HepG2 (cell line): ENCODE data around the gene ABCG2. TPM values are rescaled to one million over a fixed set of nuclear protein-coding genes. Genes with fewer than 3 reads are reported as not detected.
A peak's percentile ranks its signal among the peaks of the same experiment; 100 is the strongest.

ENCODE experiments used
- EED ChIP-seq: sonication (generic); formaldehyde crosslinking; IDR thresholded peaks from 2 replicates; pipeline ENCODE4 v1.5.0; 2020; ENCODE audit warnings: mild to moderate bottlenecking, missing genetic modification reagents
- ELF4 ChIP-seq: sonication (generic); formaldehyde crosslinking; IDR thresholded peaks from 2 replicates; pipeline ENCODE4 v1.5.0; 2020; ENCODE audit warnings: missing genetic modification reagents, mild to moderate bottlenecking, moderate library complexity, borderline replicate concordance
- ETV5 ChIP-seq: IDR thresholded peaks from 2 replicates; pipeline ENCODE4 v1.6.1; 2018; ENCODE audit warnings: missing biosample characterization, missing genetic modification reagents, inconsistent platforms, borderline replicate concordance
- FOXK1 ChIP-seq: sonication (generic); formaldehyde crosslinking; IDR thresholded peaks from 2 replicates; pipeline ENCODE4 v1.4.0; 2020; ENCODE audit warnings: low read depth, missing genetic modification reagents, borderline replicate concordance
- HMG20A ChIP-seq: IDR thresholded peaks from 2 replicates; pipeline ENCODE4 v1.6.1; 2016; ENCODE audit warnings: borderline replicate concordance
- HOXD1 ChIP-seq: sonication (generic); formaldehyde crosslinking; IDR thresholded peaks from 2 replicates; pipeline ENCODE4 v1.5.0; 2020; ENCODE audit warnings: missing genetic modification reagents
- SRSF9 ChIP-seq: fragments of 200-400 bp; formaldehyde crosslinking; IDR thresholded peaks from 2 replicates; pipeline ENCODE4 v1.6.1; 2018; ENCODE audit warnings: borderline replicate concordance, mild to moderate bottlenecking, low read depth, low read length; ENCODE audit not compliant: insufficient read depth, poor library complexity, severe bottlenecking
- TOPORS ChIP-seq: sonication (generic); formaldehyde crosslinking; IDR thresholded peaks from 2 replicates; pipeline ENCODE4 v1.8.0; 2023; ENCODE audit warnings: mild to moderate bottlenecking, missing genetic modification reagents
- ZNF160 ChIP-seq: sonication (generic); formaldehyde crosslinking; IDR thresholded peaks from 2 replicates; pipeline ENCODE4 v1.8.0; 2022; ENCODE audit warnings: mild to moderate bottlenecking, inconsistent platforms, missing genetic modification reagents
- ZNF333 ChIP-seq: sonication (generic); formaldehyde crosslinking; IDR thresholded peaks from 2 replicates; pipeline ENCODE4 v1.4.0; 2020; ENCODE audit warnings: mild to moderate bottlenecking, missing genetic modification reagents, borderline replicate concordance
- ZNF350 ChIP-seq: sonication (generic); formaldehyde crosslinking; IDR thresholded peaks from 2 replicates; pipeline ENCODE4 v1.4.0; 2020; ENCODE audit warnings: mild to moderate bottlenecking, low read depth, missing genetic modification reagents, borderline replicate concordance
- polyA plus RNA-seq, 8 experiments: library from polyadenylated mRNA; depleted of rRNA in 3 of 8; stranded (reverse) in 7 of 8; unstranded in 1 of 8; fragments of >200 nt; fragmentation: Illumina TruSeq in 4 of 8; extraction: Trizol in 4 of 8; gene quantifications; 2 replicates each; pipeline versions ENCODE4 v1.2.1 to v1.2.3, GENCODE V29; 2011 to 2016; ENCODE audit warnings: low read depth in 4 of 8, missing spikeins in 1 of 8, mixed read lengths in 1 of 8; ENCODE audit not compliant: insufficient read depth in 1 of 8
- total RNA-seq, 5 experiments: library from RNA; depleted of rRNA; stranded (reverse); fragments of >200 nt; fragmentation: Illumina TruSeq; extraction: Trizol; gene quantifications; 2 replicates each; pipeline ENCODE4 v1.2.3, GENCODE V29; 2016; ENCODE audit warnings: low read depth in 1 of 5
- TF ChIP-seq, protein P1 (sequence below): sonication (generic); formaldehyde crosslinking; IDR thresholded peaks from 2 replicates; pipeline ENCODE4 v1.4.0; 2020; ENCODE audit warnings: missing genetic modification reagents
- TF ChIP-seq, protein P2 (sequence below): fragments of 450-650 bp; IDR thresholded peaks from 2 replicates; pipeline ENCODE4 v1.6.1; 2016
- TF ChIP-seq, protein P3 (sequence below): sonication (generic); formaldehyde crosslinking; IDR thresholded peaks from 2 replicates; pipeline ENCODE4 v1.5.0; 2020; ENCODE audit warnings: missing genetic modification reagents
- TF ChIP-seq, protein P4 (sequence below): sonication (generic); formaldehyde crosslinking; IDR thresholded peaks from 2 replicates; pipeline ENCODE4 v1.5.0; 2020; ENCODE audit warnings: missing genetic modification reagents
- TF ChIP-seq, protein P5 (sequence below): sonication (generic); formaldehyde crosslinking; IDR thresholded peaks from 2 replicates; pipeline ENCODE4 v1.9.0; 2021; ENCODE audit warnings: missing genetic modification reagents, borderline replicate concordance
- TF ChIP-seq, protein P6 (sequence below): sonication (generic); formaldehyde crosslinking; IDR thresholded peaks from 2 replicates; pipeline ENCODE4 v1.4.0; 2020; ENCODE audit warnings: missing genetic modification reagents, borderline replicate concordance

ABCG2 gene
- total and polyA plus RNA-seq, 2 of the 13 experiments (the other 11 are each of a cell fraction or from before 2014, with no cell fraction given), result 10.0 to 15.7 TPM

DNA sequence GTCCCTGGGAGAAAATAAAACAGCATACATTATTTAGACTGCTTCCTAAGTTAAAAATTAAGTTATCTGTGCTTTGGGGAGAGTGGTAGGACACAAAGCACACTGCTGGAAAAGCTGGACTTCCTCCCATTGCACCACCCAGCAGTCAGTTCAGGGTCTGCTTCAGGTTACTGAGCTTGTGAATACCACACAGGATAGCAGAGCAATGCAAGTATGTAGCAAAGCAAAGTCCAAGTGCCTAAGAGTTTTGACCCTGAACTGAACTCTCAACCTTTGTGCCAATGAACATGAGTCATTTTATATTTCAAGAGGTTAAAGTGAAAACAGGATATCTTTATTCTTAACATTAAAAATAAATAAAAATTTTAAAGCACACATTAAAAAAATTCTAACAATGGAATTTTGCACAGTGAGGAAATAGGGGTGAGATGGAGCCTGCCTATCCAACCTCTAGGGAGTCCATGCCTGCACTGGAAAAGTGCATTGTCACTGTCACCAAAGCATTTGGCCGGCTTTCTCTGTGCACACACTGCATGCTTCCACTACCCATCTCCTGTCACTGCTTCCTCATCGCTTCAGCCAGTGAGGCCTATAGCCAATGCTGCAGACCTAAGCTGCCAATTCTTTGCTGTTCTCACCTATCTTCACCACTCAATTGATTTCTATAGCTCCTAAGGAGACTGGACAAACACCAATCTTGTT, 50.9 kb downstream of the ABCG2 start (continued):
- TF ChIP-seq, protein P1, sequence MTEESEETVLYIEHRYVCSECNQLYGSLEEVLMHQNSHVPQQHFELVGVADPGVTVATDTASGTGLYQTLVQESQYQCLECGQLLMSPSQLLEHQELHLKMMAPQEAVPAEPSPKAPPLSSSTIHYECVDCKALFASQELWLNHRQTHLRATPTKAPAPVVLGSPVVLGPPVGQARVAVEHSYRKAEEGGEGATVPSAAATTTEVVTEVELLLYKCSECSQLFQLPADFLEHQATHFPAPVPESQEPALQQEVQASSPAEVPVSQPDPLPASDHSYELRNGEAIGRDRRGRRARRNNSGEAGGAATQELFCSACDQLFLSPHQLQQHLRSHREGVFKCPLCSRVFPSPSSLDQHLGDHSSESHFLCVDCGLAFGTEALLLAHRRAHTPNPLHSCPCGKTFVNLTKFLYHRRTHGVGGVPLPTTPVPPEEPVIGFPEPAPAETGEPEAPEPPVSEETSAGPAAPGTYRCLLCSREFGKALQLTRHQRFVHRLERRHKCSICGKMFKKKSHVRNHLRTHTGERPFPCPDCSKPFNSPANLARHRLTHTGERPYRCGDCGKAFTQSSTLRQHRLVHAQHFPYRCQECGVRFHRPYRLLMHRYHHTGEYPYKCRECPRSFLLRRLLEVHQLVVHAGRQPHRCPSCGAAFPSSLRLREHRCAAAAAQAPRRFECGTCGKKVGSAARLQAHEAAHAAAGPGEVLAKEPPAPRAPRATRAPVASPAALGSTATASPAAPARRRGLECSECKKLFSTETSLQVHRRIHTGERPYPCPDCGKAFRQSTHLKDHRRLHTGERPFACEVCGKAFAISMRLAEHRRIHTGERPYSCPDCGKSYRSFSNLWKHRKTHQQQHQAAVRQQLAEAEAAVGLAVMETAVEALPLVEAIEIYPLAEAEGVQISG (CRISPR knock-in tag), result peak; percentile 64
- TF ChIP-seq, protein P2, sequence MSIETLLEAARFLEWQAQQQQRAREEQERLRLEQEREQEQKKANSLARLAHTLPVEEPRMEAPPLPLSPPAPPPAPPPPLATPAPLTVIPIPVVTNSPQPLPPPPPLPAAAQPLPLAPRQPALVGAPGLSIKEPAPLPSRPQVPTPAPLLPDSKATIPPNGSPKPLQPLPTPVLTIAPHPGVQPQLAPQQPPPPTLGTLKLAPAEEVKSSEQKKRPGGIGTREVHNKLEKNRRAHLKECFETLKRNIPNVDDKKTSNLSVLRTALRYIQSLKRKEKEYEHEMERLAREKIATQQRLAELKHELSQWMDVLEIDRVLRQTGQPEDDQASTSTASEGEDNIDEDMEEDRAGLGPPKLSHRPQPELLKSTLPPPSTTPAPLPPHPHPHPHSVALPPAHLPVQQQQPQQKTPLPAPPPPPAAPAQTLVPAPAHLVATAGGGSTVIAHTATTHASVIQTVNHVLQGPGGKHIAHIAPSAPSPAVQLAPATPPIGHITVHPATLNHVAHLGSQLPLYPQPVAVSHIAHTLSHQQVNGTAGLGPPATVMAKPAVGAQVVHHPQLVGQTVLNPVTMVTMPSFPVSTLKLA, result no peak
- TF ChIP-seq, protein P3, sequence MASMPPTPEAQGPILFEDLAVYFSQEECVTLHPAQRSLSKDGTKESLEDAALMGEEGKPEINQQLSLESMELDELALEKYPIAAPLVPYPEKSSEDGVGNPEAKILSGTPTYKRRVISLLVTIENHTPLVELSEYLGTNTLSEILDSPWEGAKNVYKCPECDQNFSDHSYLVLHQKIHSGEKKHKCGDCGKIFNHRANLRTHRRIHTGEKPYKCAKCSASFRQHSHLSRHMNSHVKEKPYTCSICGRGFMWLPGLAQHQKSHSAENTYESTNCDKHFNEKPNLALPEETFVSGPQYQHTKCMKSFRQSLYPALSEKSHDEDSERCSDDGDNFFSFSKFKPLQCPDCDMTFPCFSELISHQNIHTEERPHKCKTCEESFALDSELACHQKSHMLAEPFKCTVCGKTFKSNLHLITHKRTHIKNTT (CRISPR knock-in tag), result no peak
- peak; percentile 89 for TF ChIP-seq ETV5 (CRISPR knock-in tag)
- no peak for TF ChIP-seq TOPORS
- TF ChIP-seq ZNF160 (CRISPR knock-in tag), result no peak
- peak; percentile 87 for TF ChIP-seq HMG20A
- TF ChIP-seq FOXK1, result peak; percentile 57; the same call in 1 of the 2 replicates
- TF ChIP-seq ZNF350, result peak; percentile 58; the same call in 1 of the 2 replicates
- TF ChIP-seq, protein P4, sequence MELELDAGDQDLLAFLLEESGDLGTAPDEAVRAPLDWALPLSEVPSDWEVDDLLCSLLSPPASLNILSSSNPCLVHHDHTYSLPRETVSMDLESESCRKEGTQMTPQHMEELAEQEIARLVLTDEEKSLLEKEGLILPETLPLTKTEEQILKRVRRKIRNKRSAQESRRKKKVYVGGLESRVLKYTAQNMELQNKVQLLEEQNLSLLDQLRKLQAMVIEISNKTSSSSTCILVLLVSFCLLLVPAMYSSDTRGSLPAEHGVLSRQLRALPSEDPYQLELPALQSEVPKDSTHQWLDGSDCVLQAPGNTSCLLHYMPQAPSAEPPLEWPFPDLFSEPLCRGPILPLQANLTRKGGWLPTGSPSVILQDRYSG (CRISPR knock-in tag), result no peak
- TF ChIP-seq HOXD1, result 0 out of 2 replicates have a peak, but pooled peaks have one; percentile 56
- no peak for TF ChIP-seq ELF4 (CRISPR knock-in tag)
- no peak for TF ChIP-seq SRSF9
- TF ChIP-seq, protein P5, sequence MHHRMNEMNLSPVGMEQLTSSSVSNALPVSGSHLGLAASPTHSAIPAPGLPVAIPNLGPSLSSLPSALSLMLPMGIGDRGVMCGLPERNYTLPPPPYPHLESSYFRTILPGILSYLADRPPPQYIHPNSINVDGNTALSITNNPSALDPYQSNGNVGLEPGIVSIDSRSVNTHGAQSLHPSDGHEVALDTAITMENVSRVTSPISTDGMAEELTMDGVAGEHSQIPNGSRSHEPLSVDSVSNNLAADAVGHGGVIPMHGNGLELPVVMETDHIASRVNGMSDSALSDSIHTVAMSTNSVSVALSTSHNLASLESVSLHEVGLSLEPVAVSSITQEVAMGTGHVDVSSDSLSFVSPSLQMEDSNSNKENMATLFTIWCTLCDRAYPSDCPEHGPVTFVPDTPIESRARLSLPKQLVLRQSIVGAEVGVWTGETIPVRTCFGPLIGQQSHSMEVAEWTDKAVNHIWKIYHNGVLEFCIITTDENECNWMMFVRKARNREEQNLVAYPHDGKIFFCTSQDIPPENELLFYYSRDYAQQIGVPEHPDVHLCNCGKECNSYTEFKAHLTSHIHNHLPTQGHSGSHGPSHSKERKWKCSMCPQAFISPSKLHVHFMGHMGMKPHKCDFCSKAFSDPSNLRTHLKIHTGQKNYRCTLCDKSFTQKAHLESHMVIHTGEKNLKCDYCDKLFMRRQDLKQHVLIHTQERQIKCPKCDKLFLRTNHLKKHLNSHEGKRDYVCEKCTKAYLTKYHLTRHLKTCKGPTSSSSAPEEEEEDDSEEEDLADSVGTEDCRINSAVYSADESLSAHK (CRISPR knock-in tag), result no peak
- no peak for TF ChIP-seq ZNF333
- no peak for TF ChIP-seq EED (CRISPR knock-in tag)
- TF ChIP-seq, protein P6, sequence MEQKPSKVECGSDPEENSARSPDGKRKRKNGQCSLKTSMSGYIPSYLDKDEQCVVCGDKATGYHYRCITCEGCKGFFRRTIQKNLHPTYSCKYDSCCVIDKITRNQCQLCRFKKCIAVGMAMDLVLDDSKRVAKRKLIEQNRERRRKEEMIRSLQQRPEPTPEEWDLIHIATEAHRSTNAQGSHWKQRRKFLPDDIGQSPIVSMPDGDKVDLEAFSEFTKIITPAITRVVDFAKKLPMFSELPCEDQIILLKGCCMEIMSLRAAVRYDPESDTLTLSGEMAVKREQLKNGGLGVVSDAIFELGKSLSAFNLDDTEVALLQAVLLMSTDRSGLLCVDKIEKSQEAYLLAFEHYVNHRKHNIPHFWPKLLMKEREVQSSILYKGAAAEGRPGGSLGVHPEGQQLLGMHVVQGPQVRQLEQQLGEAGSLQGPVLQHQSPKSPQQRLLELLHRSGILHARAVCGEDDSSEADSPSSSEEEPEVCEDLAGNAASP (CRISPR knock-in tag), result peak; percentile 91
